Thyroid gland (tissue), 4 donors: Measurements from ENCODE around the gene SMIM43. TPM values are rescaled to one million over a fixed set of nuclear protein-coding genes. Genes with fewer than 3 reads are reported as not detected.

Experiments
- DNase-seq, 2 donors: peaks; one replicate each; pipeline ENCODE4 v3.0.0-alpha.2; 2019
- H3K27ac ChIP-seq, 3 donors: fragments of 200-600 bp; sonication (generic); 1 replicate in 2 of 3; 2 replicates in 1 of 3; pipeline ENCODE4 v1.5.1; 2016 to 2019; ENCODE audit warnings: mild to moderate bottlenecking in 1 of 3, moderate library complexity in 1 of 3
- H3K27me3 ChIP-seq: fragments of 200-600 bp; sonication (generic); one replicate; pipeline ENCODE4 v1.5.1; 2019
- H3K36me3 ChIP-seq, 2 donors: fragments of 200-600 bp; sonication (generic); one replicate each; pipeline ENCODE4 v1.5.1; 2016 to 2019
- H3K4me1 ChIP-seq, 2 donors: fragments of 200-600 bp; sonication (generic); one replicate each; pipeline ENCODE4 v1.5.1; 2017 to 2019
- H3K4me3 ChIP-seq, 3 donors: fragments of 200-600 bp; sonication (generic); replicated peaks in 1 of 3; 1 replicate in 2 of 3; 2 replicates in 1 of 3; pipeline ENCODE4 v1.5.1; 2016; ENCODE audit warnings: mild to moderate bottlenecking in 1 of 3
- H3K9me3 ChIP-seq: fragments of 200-600 bp; sonication (generic); one replicate; pipeline ENCODE4 v1.5.1; 2017
- POLR2A ChIP-seq, 2 donors: fragments of 450-650 bp; IDR thresholded peaks; one replicate each; pipeline ENCODE4 v1.6.1; 2017; ENCODE audit warnings: antibody characterized with exemption in 2 of 2, mild to moderate bottlenecking in 2 of 2, moderate library complexity in 1 of 2
- WGBS, 2 donors: methylation state at CpG; one replicate each; pipeline ENCODE4 v1.1.5; 2017; 5-methylcytosine and 5-hydroxymethylcytosine counted together
- intact Hi-C: fragments of 100-400 bp; cut with DNase I; formaldehyde crosslinking; loops from one replicate; pipeline ENCODE4 v1.15.1; 2023
- total RNA-seq, 4 donors: library from RNA; depleted of rRNA; stranded (reverse); fragments of >200 nt; gene quantifications; one replicate each; pipeline ENCODE4 v1.2.3, GENCODE V29; 2016
- TF ChIP-seq, protein P1 (sequence below), 6 experiments: fragments of 200-600 bp in 3 of 6; fragments of 450-650 bp in 3 of 6; sonication (generic) in 3 of 6; IDR thresholded peaks; one replicate each; pipeline ENCODE4 v1.5.1; 2016 to 2019; ENCODE audit warnings: antibody characterized with exemption in 6 of 6, mild to moderate bottlenecking in 2 of 6, inconsistent platforms in 1 of 6, moderate library complexity in 1 of 6

The SMIM43 gene
- total RNA-seq, 4 donors from 2014 or later, result not detected

DNA sequence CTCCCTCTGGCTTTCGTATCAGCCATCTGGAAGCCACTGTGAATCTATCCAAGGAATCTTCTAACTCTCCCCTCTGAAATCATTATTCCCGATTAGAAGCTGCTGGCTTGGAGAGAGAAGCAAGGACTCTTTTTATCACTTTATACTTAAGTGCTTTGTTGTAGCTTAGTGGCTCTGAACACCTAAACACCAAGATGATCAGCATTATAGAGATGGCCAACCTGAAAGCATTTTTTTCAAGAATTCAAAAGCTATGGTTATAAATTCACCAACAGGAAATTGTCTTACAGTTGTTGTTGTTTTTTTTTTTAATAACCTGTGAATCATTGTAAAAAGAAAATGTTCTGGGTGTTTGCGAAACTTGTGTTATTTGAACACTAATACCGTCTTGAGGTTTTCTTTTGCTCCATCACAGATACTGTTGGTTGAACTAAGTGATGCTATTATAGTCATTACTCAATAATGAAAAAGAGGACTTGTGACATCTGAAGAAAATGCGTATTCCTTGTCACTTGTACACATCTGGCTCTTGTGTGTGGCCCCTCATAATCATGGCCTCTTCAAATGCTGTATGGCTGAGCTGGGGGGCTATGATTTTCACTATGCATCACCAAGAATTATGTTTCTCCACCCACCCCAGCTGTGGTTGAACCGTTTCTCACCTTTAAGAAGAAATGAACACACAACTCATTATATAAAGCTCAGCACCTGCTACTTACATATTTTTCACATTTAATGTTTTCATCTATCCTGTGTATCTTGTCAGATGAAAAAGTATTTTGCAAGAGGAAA lies 11.8 kb upstream of the SMIM43 start:
- H3K9me3 ChIP-seq, result no peaks in the 10 kb centered on the region
- intact Hi-C loops, result no loop called here
- DNase-seq, result no peak
- no peaks in the 10 kb centered on the region for H3K27me3 ChIP-seq
- H3K4me1 ChIP-seq, result no peaks in the 10 kb centered on the region
- WGBS, 2 donors, result 87 to 91% methylated on average over 6 of the region's 6 CpGs
- H3K4me3 ChIP-seq, result no peak overlapping the region
- no peak overlapping the region for H3K27ac ChIP-seq
- TF ChIP-seq, protein P1, sequence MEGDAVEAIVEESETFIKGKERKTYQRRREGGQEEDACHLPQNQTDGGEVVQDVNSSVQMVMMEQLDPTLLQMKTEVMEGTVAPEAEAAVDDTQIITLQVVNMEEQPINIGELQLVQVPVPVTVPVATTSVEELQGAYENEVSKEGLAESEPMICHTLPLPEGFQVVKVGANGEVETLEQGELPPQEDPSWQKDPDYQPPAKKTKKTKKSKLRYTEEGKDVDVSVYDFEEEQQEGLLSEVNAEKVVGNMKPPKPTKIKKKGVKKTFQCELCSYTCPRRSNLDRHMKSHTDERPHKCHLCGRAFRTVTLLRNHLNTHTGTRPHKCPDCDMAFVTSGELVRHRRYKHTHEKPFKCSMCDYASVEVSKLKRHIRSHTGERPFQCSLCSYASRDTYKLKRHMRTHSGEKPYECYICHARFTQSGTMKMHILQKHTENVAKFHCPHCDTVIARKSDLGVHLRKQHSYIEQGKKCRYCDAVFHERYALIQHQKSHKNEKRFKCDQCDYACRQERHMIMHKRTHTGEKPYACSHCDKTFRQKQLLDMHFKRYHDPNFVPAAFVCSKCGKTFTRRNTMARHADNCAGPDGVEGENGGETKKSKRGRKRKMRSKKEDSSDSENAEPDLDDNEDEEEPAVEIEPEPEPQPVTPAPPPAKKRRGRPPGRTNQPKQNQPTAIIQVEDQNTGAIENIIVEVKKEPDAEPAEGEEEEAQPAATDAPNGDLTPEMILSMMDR (IDR thresholded peaks at IDR 0.05), result no peak
- TF ChIP-seq POLR2A (IDR thresholded peaks at IDR 0.05), result no peak
- H3K36me3 ChIP-seq, result no peaks in the 10 kb centered on the region

DNA sequence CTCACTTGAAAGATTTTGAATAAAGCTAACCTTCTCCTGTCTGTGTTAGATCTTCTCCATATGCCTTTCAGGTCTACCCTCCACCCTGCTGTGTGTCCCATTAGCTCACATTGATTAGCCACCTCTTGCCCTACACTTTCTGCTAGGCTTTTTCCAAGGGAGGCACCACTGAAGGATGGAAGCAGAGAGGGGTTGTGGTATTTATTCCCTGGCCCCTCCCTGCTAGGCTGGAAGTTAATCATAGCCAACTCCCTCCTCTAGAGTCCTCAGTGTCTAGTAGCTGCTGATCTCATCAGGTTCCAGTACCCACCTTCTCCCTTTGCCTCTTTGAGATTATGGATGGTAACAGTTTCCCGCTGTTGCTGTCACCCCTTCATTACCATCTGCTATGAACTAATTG lies 8.9 kb upstream of the SMIM43 start:
- no peaks in the 10 kb centered on the region for H3K4me1 ChIP-seq
- no peak for DNase-seq
- no peaks in the 10 kb centered on the region for H3K36me3 ChIP-seq
- no peak overlapping the region for H3K4me3 ChIP-seq
- 90 to 96% methylated on average over 1 of the region's 1 CpG for WGBS, 2 donors
- no peaks in the 10 kb centered on the region for H3K27me3 ChIP-seq
- intact Hi-C loops, result no loop called here
- H3K27ac ChIP-seq, result no peak overlapping the region
- H3K9me3 ChIP-seq, result no peaks in the 10 kb centered on the region
- TF ChIP-seq, protein P1 (IDR thresholded peaks at IDR 0.05), result no peak
- TF ChIP-seq POLR2A (IDR thresholded peaks at IDR 0.05), result no peak

DNA sequence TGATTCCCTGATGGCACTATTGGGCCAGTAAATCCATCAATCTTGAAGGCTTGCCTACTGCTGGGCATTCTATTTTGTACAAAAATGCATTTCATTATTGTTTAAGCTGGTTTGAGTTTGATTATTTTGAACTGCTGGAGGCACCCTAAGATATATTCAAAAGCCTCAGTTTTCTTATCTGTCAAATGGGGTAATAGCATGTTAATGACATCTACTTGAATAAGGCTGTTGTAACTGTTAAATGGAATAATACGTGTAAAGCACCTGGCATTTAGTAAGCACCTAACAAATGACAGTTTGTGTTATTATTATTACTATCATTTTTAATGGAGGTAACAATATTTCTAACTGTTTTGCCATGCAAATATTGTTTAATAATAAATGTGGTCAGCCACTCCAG lies 6.9 kb upstream of the SMIM43 start:
- TF ChIP-seq POLR2A (IDR thresholded peaks at IDR 0.05), result no peak
- TF ChIP-seq, protein P1 (IDR thresholded peaks at IDR 0.05), result no peak
- DNase-seq, result no peak
- H3K9me3 ChIP-seq, result no peaks in the 10 kb centered on the region

DNA sequence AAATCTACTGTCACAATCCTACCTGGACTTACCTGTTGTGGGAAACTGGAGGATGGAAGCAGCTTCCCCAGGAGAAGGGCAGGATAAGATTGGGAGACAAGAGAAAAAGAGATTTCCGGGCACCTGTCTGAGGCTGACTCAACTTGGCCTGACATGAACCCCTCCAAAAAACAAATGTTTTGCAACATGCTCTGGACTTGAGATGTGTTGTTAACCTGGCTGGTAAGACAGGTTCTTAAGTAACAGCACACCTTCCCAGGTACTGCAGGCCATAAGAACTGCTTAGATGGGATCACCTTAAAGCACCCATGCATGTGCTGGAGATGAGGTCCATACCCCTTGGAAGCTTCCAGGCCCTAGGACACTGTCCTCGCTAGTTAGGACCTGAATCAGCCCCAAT lies 4.4 kb upstream of the SMIM43 start:
- Histone ChIP-seq H3K27ac (no peak overlapping the region), H3K4me1 (peaks cover 0 to 9% of the 10 kb centered on the region in 2 donors), H3K27me3 (no peaks in the 10 kb centered on the region), H3K36me3 (no peaks in the 10 kb centered on the region), H3K4me3 (no peak overlapping the region), H3K9me3 (no peaks in the 10 kb centered on the region)
- intact Hi-C loops, result no loop called here
- no peak for TF ChIP-seq POLR2A (IDR thresholded peaks at IDR 0.05)
- TF ChIP-seq, protein P1 (IDR thresholded peaks at IDR 0.05), result no peak
- no peak for DNase-seq
- WGBS, 2 donors, result 93 to 96% methylated on average over 2 of the region's 2 CpGs

More for the DNA sequence above, 6.9 kb upstream of the SMIM43 start:
- Histone ChIP-seq H3K4me1 (no peaks in the 10 kb centered on the region), H3K27ac (no peak overlapping the region), H3K4me3 (no peak overlapping the region), H3K27me3 (no peaks in the 10 kb centered on the region), H3K36me3 (no peaks in the 10 kb centered on the region)
- intact Hi-C loops, result no loop called here
- 97 to 98% methylated on average over 1 of the region's 1 CpG for WGBS, 2 donors

DNA sequence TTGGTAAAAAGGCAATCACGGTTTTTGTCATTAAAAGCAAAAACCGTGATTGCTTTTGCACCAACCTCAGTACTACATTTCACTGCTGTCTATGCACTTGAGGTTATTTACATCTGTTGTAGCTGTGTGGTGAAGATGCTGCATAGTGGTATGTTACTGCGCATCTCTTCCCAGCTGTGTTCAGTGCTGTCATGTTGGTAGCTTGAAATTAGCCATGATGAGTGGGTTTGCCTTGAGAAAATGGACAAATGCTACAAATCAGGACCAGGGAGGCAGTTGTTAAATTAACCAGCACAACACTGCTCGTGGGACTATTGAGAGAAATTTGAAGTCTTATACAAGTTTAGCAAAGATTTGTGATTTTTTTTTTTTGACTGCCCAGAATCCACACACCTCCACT lies 2.2 kb upstream of the SMIM43 start:
- intact Hi-C loops, result no loop called here
- Histone ChIP-seq H3K9me3 (no peaks in the 10 kb centered on the region), H3K36me3 (no peaks in the 10 kb centered on the region), H3K4me3 (no peak overlapping the region), H3K27ac (no peak overlapping the region), H3K4me1 (peaks cover 0 to 9% of the 10 kb centered on the region in 2 donors), H3K27me3 (no peaks in the 10 kb centered on the region)
- no peak for DNase-seq
- 92 to 94% methylated on average over 4 of the region's 4 CpGs for WGBS, 2 donors
- no peak for TF ChIP-seq POLR2A (IDR thresholded peaks at IDR 0.05)
- TF ChIP-seq, protein P1 (IDR thresholded peaks at IDR 0.05), result no peak
